Lower lobe of right lung (tissue), 2 donors: ENCODE data around the gene DISP2. TPM values are rescaled to one million over a fixed set of nuclear protein-coding genes. Genes with fewer than 3 reads are reported as not detected.
A peak's percentile ranks its signal among the peaks of the same experiment; 100 is the strongest.

Experiments used
- ATAC-seq, 2 donors: fragments of 200-7000 bp; cut with Tn5 transposase; one replicate each; pipeline ENCODE4 v1.9.1; 2020 to 2022; ENCODE audit warnings: mild to moderate bottlenecking in 2 of 2, moderate library complexity in 2 of 2
- DNase-seq: peaks from one replicate; pipeline ENCODE4 v3.0.0-alpha.2; 2020
- H3K27ac ChIP-seq: fragments of 200-600 bp; one replicate; pipeline ENCODE4 v1.8.0; 2022
- H3K27me3 ChIP-seq: fragments of 200-600 bp; one replicate; pipeline ENCODE4 v1.8.0; 2022; ENCODE audit warnings: low read depth
- H3K36me3 ChIP-seq: fragments of 200-600 bp; one replicate; pipeline ENCODE4 v1.8.0; 2022; ENCODE audit warnings: mild to moderate bottlenecking
- H3K4me1 ChIP-seq: fragments of 200-600 bp; one replicate; pipeline ENCODE4 v1.8.0; 2022
- H3K4me3 ChIP-seq: fragments of 200-600 bp; one replicate; pipeline ENCODE4 v1.8.0; 2022; ENCODE audit warnings: mild to moderate bottlenecking
- H3K9me3 ChIP-seq: fragments of 200-600 bp; one replicate; pipeline ENCODE4 v1.8.0; 2022
- intact Hi-C: fragments of 100-400 bp; cut with DNase I; formaldehyde crosslinking; loops from one replicate; pipeline ENCODE4 v1.11.0; 2022
- total RNA-seq: library from RNA; stranded (reverse); fragmentation: NEBNext Ultra II Directional; extraction: Animal tissue kit (Norgen Biotek cat#: 25700); gene quantifications from one replicate; pipeline ENCODE4 v1.2.1, GENCODE V29; 2021
- TF ChIP-seq, protein P1 (sequence below): fragments of 200-600 bp; IDR thresholded peaks from one replicate; pipeline ENCODE4 v1.8.0; 2022; ENCODE audit warnings: antibody characterized with exemption, mild to moderate bottlenecking
- donor health status: DM: no; HTN: yes; CAD: no; lungs with severe emphysema.

The DISP2 gene
- total RNA-seq, 1 donor from 2014 or later: 4.3 TPM

DNA sequence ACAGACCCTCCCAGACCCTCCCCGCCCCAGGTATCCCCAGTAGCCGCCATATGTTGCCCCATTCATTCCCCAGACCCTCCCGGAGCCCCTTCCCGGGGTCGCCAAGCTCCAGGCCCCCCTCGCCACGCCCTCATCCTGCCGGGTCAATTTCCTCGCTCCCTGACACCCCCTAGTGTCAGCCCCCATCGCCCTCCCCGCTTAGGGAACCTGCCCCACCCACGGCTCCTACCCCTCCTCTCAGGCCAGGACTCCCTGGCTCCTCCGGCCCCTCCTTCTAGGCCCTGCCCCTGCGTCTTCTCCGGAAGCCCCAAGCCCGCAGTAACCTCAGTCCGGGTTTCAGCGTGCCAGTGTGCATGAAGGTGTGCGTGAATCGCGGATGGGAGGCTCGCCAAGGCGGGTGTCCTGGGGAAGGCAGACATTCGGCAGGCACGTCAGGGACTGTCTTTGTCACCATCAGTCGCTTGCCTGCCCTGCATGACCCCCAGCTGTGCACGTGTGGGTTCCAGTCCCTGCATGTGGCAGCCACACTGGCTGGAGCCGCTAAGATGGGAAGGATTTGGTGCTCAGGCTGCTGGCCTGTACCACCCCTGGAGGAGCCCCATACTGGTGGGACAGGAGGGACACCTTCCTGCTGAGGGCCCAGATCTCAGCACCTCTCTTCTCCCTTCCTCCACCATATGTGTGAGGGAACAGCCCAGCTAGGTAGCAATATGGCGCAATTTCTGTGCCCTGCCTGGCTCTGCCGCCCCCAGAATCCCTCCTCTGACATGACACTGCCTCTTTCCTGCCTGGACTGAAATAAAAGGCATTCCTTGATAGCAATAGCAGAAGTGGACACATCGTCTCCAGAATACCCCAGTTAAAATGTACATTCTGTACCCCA, 693 bp downstream of the DISP2 start:
- H3K4me3 ChIP-seq: peak overlapping the region; percentile 67
- no peak for DNase-seq
- intact Hi-C loops: no loop called here
- TF ChIP-seq, protein P1, sequence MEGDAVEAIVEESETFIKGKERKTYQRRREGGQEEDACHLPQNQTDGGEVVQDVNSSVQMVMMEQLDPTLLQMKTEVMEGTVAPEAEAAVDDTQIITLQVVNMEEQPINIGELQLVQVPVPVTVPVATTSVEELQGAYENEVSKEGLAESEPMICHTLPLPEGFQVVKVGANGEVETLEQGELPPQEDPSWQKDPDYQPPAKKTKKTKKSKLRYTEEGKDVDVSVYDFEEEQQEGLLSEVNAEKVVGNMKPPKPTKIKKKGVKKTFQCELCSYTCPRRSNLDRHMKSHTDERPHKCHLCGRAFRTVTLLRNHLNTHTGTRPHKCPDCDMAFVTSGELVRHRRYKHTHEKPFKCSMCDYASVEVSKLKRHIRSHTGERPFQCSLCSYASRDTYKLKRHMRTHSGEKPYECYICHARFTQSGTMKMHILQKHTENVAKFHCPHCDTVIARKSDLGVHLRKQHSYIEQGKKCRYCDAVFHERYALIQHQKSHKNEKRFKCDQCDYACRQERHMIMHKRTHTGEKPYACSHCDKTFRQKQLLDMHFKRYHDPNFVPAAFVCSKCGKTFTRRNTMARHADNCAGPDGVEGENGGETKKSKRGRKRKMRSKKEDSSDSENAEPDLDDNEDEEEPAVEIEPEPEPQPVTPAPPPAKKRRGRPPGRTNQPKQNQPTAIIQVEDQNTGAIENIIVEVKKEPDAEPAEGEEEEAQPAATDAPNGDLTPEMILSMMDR: peak; percentile 8
- H3K9me3 ChIP-seq: no peaks in the 10 kb centered on the region
- H3K36me3 ChIP-seq: no peaks in the 10 kb centered on the region
- ATAC-seq: peak; percentile 4 to 49
- no peaks in the 10 kb centered on the region for H3K27me3 ChIP-seq
- H3K4me1 ChIP-seq: peaks cover 15% of the 10 kb centered on the region
- H3K27ac ChIP-seq: no peak overlapping the region

DNA sequence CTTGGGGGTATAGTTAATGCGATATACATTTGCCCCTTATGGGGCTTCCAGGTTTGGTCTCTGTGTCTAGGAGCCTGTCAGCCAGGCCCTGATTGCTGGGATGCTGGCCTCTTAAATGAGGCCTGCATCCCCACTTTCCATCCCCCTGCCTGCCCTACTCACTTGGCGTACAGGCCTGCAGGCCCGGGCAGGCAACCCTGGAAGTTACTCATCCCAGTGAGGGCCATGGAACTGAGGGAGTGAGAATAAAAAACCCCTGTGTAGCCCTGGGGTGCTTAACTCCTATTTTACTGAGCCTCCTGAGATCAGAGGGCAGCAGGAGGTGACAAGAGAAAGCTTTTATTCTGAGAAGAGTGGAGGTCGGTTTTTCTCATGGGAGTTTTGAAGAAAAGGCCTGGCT, 2.0 kb downstream of the DISP2 start:
- Histone ChIP-seq H3K4me1 (peaks cover 15% of the 10 kb centered on the region), H3K27me3 (no peaks in the 10 kb centered on the region), H3K4me3 (no peak overlapping the region), H3K9me3 (no peaks in the 10 kb centered on the region), H3K36me3 (no peaks in the 10 kb centered on the region), H3K27ac (no peak overlapping the region)
- TF ChIP-seq, protein P1: no peak
- intact Hi-C loops: no loop called here
- DNase-seq: no peak
- ATAC-seq: no peak

DNA sequence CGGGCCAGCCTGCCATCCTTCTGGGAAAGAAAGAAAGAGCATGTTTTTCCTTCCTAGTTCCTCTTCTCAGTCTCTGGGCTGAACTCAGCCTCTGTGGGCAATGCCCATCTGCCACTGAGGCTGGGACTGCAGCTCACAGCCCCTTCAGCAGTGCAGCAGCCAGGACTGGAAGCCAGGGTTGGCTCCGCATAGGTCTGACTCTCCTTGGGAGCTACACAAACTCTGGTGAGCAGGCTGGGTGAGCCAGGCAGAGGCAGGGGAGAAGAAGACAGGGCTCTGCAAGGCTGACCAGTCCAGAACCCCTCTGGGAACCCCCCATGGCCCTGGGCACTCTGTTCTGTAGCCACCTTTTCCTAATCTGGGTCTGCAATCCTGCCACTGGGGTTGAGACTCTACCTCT, 3.6 kb downstream of the DISP2 start:
- H3K4me3 ChIP-seq: no peak overlapping the region
- H3K9me3 ChIP-seq: no peaks in the 10 kb centered on the region
- H3K4me1 ChIP-seq: peaks cover 18% of the 10 kb centered on the region
- H3K27ac ChIP-seq: no peak overlapping the region
- ATAC-seq (no peak), DNase-seq (no peak)
- intact Hi-C loops: no loop called here
- no peaks in the 10 kb centered on the region for H3K27me3 ChIP-seq
- no peaks in the 10 kb centered on the region for H3K36me3 ChIP-seq
- TF ChIP-seq, protein P1: no peak

DNA sequence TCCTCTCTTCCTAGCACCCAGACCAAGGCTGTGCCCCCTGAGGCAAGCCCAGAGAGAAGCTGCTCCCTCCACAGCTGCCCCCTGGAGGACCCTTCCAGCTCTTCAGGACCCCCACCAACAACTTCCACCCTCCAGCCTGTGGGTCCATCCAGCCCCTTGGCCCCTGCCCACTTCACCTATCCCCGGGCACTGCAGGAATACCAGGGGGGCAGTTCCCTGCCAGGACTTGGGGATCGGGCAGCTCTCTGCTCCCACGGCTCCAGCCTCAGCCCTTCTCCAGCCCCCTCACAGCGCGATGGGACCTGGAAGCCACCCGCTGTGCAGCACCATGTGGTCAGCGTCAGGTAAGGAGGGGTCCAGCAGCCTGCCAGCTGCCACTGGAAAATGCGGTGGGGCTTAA, 5.6 kb downstream of the DISP2 start:
- TF ChIP-seq, protein P1: no peak
- Histone ChIP-seq H3K9me3 (no peaks in the 10 kb centered on the region), H3K27ac (no peak overlapping the region), H3K4me1 (peaks cover 26% of the 10 kb centered on the region), H3K4me3 (no peak overlapping the region), H3K27me3 (no peaks in the 10 kb centered on the region), H3K36me3 (no peaks in the 10 kb centered on the region)
- intact Hi-C loops: no loop called here
- ATAC-seq (no peak), DNase-seq (no peak)

DNA sequence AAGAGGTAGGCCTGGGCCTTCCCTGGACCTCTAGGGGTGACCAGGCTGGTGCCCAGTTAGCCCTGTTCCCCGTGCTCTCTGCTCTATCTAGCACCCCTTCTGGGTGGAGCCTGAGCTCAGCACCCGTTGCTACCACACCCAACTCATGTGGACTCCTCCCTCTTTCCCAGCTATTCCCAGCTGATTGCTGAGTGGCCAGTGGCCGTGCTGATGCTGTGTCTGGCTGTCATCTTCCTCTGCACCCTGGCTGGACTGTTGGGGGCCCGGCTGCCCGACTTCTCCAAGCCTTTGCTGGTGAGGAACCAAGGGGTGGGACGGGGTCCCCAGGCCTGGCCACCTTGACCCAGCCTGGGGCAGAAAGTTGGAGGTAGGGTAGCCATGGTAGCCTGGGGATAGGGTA, 6.2 kb downstream of the DISP2 start:
- H3K36me3 ChIP-seq: no peaks in the 10 kb centered on the region
- no peaks in the 10 kb centered on the region for H3K9me3 ChIP-seq
- no peak overlapping the region for H3K4me3 ChIP-seq
- intact Hi-C loops: no loop called here
- DNase-seq: no peak
- H3K27me3 ChIP-seq: no peaks in the 10 kb centered on the region
- TF ChIP-seq, protein P1: no peak
- no peak for ATAC-seq
- H3K27ac ChIP-seq: no peak overlapping the region
- peaks cover 20% of the 10 kb centered on the region for H3K4me1 ChIP-seq
